T47D (cell line): ENCODE data around the gene RNF217.
"Not testable (repeated sequence)": the region's sequence is repeated elsewhere in the genome, so short reads cannot be mapped to it uniquely, and the experiment has no call there.

Experiments
- DNase-seq, 2 experiments: peaks; one replicate each; pipeline versions ENCODE4 v3.0.0 to v3.0.0-alpha.2; 2011 to 2012; ENCODE audit warnings: low read depth in 1 of 2, low spot score in 1 of 2
- JUND ChIP-seq: IDR thresholded peaks from 2 replicates; pipeline ENCODE4 v1.6.1; 2012; ENCODE audit warnings: low read depth
- in situ Hi-C: cut with HindIII; loops from 2 replicates; pipeline ENCODE4 v1.10.0; 2016; ENCODE audit warnings: low sequenced_read_pairs, low pct_unique_long_range_greater_than_20kb

The RNF217 gene

GRCh38 chr6:125018136-125018535 lies 55.9 kb downstream of the RNF217 start:
- in situ Hi-C loops = no loop called here
- TF ChIP-seq JUND = no peak
- no peak for DNase-seq

GRCh38 chr6:125019281-125019680 lies 57.0 kb downstream of the RNF217 start:
- no peak for DNase-seq
- in situ Hi-C loops = no loop called here
- no peak for TF ChIP-seq JUND

- no peak for DNase-seq
- in situ Hi-C loops = no loop called here
- no peak for TF ChIP-seq JUND
Observed at GRCh38 chr6:125019918-125020317, 57.7 kb downstream of the RNF217 start.

GRCh38 chr6:125020385-125020784 lies 58.1 kb downstream of the RNF217 start:
- no peak for DNase-seq
- in situ Hi-C loops = no loop called here
- TF ChIP-seq JUND = no peak

- no peak for DNase-seq
- in situ Hi-C loops = no loop called here
- no peak for TF ChIP-seq JUND
Observed at GRCh38 chr6:125022391-125022989, 60.3 kb downstream of the RNF217 start.

GRCh38 chr6:125025164-125025854 lies 63.1 kb downstream of the RNF217 start:
- in situ Hi-C loops = no loop called here
- no peak for TF ChIP-seq JUND
- DNase-seq = no peak

GRCh38 chr6:125027287-125027686 lies 65.0 kb downstream of the RNF217 start:
- DNase-seq = no peak
- in situ Hi-C loops = no loop called here
- no peak for TF ChIP-seq JUND

GRCh38 chr6:125030969-125031368 lies 68.7 kb downstream of the RNF217 start:
- no peak for TF ChIP-seq JUND
- in situ Hi-C loops = no loop called here
- DNase-seq = no peak

GRCh38 chr6:125031385-125031784 lies 69.1 kb downstream of the RNF217 start:
- in situ Hi-C loops = no loop called here
- DNase-seq = no peak
- no peak for TF ChIP-seq JUND

GRCh38 chr6:125034929-125035328 lies 72.7 kb downstream of the RNF217 start:
- DNase-seq, in situ Hi-C loops: not testable (repeated sequence)

- DNase-seq, in situ Hi-C loops: not testable (repeated sequence)
Observed at GRCh38 chr6:125036486-125036885, 74.2 kb downstream of the RNF217 start.

- no peak for DNase-seq
- in situ Hi-C loops = no loop called here
- no peak for TF ChIP-seq JUND
Observed at GRCh38 chr6:125037827-125038226, 75.6 kb downstream of the RNF217 start.

GRCh38 chr6:125038925-125039324 lies 76.7 kb downstream of the RNF217 start:
- no peak for DNase-seq
- TF ChIP-seq JUND = no peak
- in situ Hi-C loops = no loop called here

GRCh38 chr6:125041740-125042459 lies 79.7 kb downstream of the RNF217 start:
- in situ Hi-C loops = no loop called here
- no peak for TF ChIP-seq JUND
- no peak for DNase-seq
